Keratinocyte (primary cell): ENCODE results near the gene UBA3. TPM values are rescaled to one million over a fixed set of nuclear protein-coding genes. Genes with fewer than 3 reads are reported as not detected.

ENCODE experiments used
- DNase-seq: peaks from one replicate; pipeline ENCODE4 v3.0.0-alpha.2; 2011; ENCODE audit warnings: low read depth, missing footprints, low spot score
- FAIRE-seq: peaks from 2 replicates; lab custom pipeline; 2011; peaks lifted over from hg19 to GRCh38; lab: Jason Lieb, UNC
- H2AFZ ChIP-seq: 2 replicates; pipeline ENCODE4 v1.6.0; 2012; ENCODE audit warnings: low read length, control low read depth, inconsistent platforms; ENCODE audit not compliant: control insufficient read depth
- H3K27ac ChIP-seq: 2 replicates; pipeline ENCODE4 v1.5.1; 2011; ENCODE audit warnings: low read length; ENCODE audit not compliant: control insufficient read depth, insufficient read depth
- H3K27me3 ChIP-seq: 3 replicates; pipeline ENCODE4 v1.6.0; 2011; ENCODE audit warnings: low read length; ENCODE audit not compliant: control insufficient read depth, insufficient read depth; ENCODE audit errors: extremely low read depth
- H3K36me3 ChIP-seq, 2 experiments: 2 replicates in 1 of 2; 3 replicates in 1 of 2; pipeline ENCODE4 v1.5.1; 2011; ENCODE audit warnings: low read length in 2 of 2, mild to moderate bottlenecking in 1 of 2; ENCODE audit not compliant: control insufficient read depth in 2 of 2, insufficient read depth in 2 of 2; ENCODE audit errors: extremely low read depth in 1 of 2
- H3K4me1 ChIP-seq: 3 replicates; pipeline ENCODE4 v1.5.1; 2011; ENCODE audit warnings: low read length; ENCODE audit not compliant: control insufficient read depth, insufficient read depth; ENCODE audit errors: extremely low read depth
- H3K4me2 ChIP-seq: 3 replicates; pipeline ENCODE4 v1.6.0; 2011; ENCODE audit warnings: low read depth, low read length; ENCODE audit not compliant: control insufficient read depth, insufficient read depth; ENCODE audit errors: extremely low read depth
- H3K4me3 ChIP-seq, 3 experiments: fragments of 200-600 bp in 1 of 3; sonication (generic) in 1 of 3; 2 replicates in 2 of 3; 3 replicates in 1 of 3; pipeline ENCODE4 v1.5.1; 2011 to 2016; ENCODE audit warnings: low read length in 3 of 3, mild to moderate bottlenecking in 3 of 3, control low read depth in 2 of 3, inconsistent platforms in 1 of 3, low read depth in 1 of 3, mixed read lengths in 1 of 3, mixed run types in 1 of 3, moderate library complexity in 1 of 3; ENCODE audit not compliant: control insufficient read depth in 2 of 3, insufficient read depth in 2 of 3; ENCODE audit errors: extremely low read depth in 1 of 3
- H3K79me2 ChIP-seq: 2 replicates; pipeline ENCODE4 v1.6.0; 2012; ENCODE audit warnings: low read length; ENCODE audit not compliant: control insufficient read depth, insufficient read depth
- H3K9ac ChIP-seq: 3 replicates; pipeline ENCODE4 v1.6.0; 2011; ENCODE audit warnings: low read length; ENCODE audit not compliant: control insufficient read depth, insufficient read depth; ENCODE audit errors: extremely low read depth
- H3K9me1 ChIP-seq: 3 replicates; pipeline ENCODE4 v1.6.0; 2011; ENCODE audit warnings: low read length; ENCODE audit not compliant: control insufficient read depth, insufficient read depth; ENCODE audit errors: extremely low read depth
- H3K9me3 ChIP-seq: 2 replicates; pipeline ENCODE4 v1.5.1; 2012; ENCODE audit warnings: low read depth, low read length; ENCODE audit not compliant: control insufficient read depth
- H4K20me1 ChIP-seq: 3 replicates; pipeline ENCODE4 v1.6.0; 2011; ENCODE audit warnings: low read length; ENCODE audit not compliant: control insufficient read depth, insufficient read depth; ENCODE audit errors: extremely low read depth
- EZH2 ChIP-seq: IDR thresholded peaks from one replicate; pipeline ENCODE4 v1.6.1; 2012; ENCODE audit warnings: inconsistent platforms, mild to moderate bottlenecking, low read length, moderate library complexity
- dilution Hi-C: fragments of 300-500 bp; cut with MboI; formaldehyde crosslinking; loops from one replicate; pipeline ENCODE4 v1.7.0; 2020; ENCODE audit warnings: low sequenced_read_pairs; ENCODE audit not compliant: extremely low pct_ligation_motif_present
- polyA plus RNA-seq, 5 experiments: library from polyadenylated mRNA; depleted of rRNA in 3 of 5; stranded (reverse) in 3 of 5; stranded (forward) in 1 of 5; unstranded in 1 of 5; fragments of >200 nt; gene quantifications; 1 replicate in 1 of 5; 2 replicates in 3 of 5; 3 replicates in 1 of 5; pipeline versions ENCODE4 v1.2.1 to v1.2.3, GENCODE V29; 2011 to 2012; ENCODE audit warnings: missing spikeins in 2 of 5, low read depth in 1 of 5, low replicate concordance in 1 of 5
- TF ChIP-seq, protein P1 (sequence below), 3 experiments: IDR thresholded peaks in 1 of 3; conservative IDR thresholded peaks in 1 of 3; optimal IDR thresholded peaks in 1 of 3; 2 replicates in 2 of 3; 3 replicates in 1 of 3; pipeline versions ENCODE3 to v1.5.1; 2011; ENCODE audit warnings: low read length in 3 of 3, mild to moderate bottlenecking in 3 of 3, moderate library complexity in 2 of 3, control low read depth in 1 of 3, inconsistent platforms in 1 of 3; ENCODE audit not compliant: insufficient read depth in 2 of 3; ENCODE audit errors: extremely low read depth in 1 of 3

UBA3 gene
- polyA plus RNA-seq, 1 donor (not counting 4 experiments of a cell fraction or from before 2014, with no cell fraction given) = 125 TPM

DNA sequence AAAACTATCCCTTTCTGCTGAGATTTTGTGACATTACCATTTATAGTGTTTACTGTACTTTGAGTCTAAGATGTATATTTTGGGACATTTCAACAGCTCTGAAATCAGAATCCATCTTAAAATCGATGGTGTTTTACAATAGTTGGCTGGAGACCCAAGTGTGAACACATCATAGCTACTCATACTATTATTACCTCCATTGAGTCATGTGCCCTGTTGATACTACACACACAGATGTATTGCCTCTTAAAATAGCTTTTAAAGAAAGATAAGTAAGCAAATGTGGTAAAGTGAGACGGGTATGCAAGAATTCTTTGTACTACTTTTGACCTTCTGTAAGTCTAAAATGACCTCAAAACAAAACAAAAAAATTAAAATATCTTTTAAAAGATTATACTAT lies 35.6 kb upstream of the UBA3 start:
- no peak overlapping the region for H2AFZ ChIP-seq
- dilution Hi-C loops = no loop called here
- no peak overlapping the region for H3K27ac ChIP-seq
- H3K4me3 ChIP-seq = no peak overlapping the region
- no peaks in the 10 kb centered on the region for H3K79me2 ChIP-seq
- H3K4me2 ChIP-seq = no peak overlapping the region
- no peaks in the 10 kb centered on the region for H3K36me3 ChIP-seq
- TF ChIP-seq EZH2 = no peak
- TF ChIP-seq, protein P1, sequence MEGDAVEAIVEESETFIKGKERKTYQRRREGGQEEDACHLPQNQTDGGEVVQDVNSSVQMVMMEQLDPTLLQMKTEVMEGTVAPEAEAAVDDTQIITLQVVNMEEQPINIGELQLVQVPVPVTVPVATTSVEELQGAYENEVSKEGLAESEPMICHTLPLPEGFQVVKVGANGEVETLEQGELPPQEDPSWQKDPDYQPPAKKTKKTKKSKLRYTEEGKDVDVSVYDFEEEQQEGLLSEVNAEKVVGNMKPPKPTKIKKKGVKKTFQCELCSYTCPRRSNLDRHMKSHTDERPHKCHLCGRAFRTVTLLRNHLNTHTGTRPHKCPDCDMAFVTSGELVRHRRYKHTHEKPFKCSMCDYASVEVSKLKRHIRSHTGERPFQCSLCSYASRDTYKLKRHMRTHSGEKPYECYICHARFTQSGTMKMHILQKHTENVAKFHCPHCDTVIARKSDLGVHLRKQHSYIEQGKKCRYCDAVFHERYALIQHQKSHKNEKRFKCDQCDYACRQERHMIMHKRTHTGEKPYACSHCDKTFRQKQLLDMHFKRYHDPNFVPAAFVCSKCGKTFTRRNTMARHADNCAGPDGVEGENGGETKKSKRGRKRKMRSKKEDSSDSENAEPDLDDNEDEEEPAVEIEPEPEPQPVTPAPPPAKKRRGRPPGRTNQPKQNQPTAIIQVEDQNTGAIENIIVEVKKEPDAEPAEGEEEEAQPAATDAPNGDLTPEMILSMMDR (optimal IDR thresholded peaks at IDR 0.05 in 1 of 3, IDR thresholded peaks at IDR 0.05 in 1 of 3, conservative IDR thresholded peaks at IDR 0.05 in 1 of 3; ENCODE audit: extremely low read depth in 1 of 3, insufficient read depth in 2 of 3, low read length in 3 of 3) = no peak
- FAIRE-seq = peak; percentile 77
- H3K9me3 ChIP-seq = no peaks in the 10 kb centered on the region
- H3K9ac ChIP-seq = no peak overlapping the region
- no peaks in the 10 kb centered on the region for H3K9me1 ChIP-seq
- H4K20me1 ChIP-seq = no peaks in the 10 kb centered on the region
- H3K4me1 ChIP-seq = peaks cover 19% of the 10 kb centered on the region
- DNase-seq = peak; percentile 23
- H3K27me3 ChIP-seq = no peaks in the 10 kb centered on the region

DNA sequence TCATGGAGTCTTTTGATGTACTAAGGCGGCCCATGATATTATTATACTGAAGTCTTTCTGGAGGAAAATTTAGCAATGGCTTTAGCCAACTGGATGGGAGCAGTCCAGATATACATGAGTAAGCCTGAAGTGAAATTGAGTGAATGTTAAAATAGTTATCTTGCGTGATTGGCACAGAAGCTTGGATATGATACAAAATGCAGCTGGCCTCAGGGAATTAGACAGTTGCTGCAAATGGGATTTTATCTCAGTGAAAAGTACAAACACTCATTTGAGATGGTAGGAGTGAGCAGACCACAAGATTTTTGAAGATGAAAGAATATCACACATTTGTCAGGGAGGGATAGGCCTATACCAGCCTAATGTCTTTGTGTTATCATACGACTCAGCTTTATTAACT lies 33.4 kb upstream of the UBA3 start:
- H2AFZ ChIP-seq = no peak overlapping the region
- H3K9ac ChIP-seq = no peak overlapping the region
- no peaks in the 10 kb centered on the region for H4K20me1 ChIP-seq
- no peaks in the 10 kb centered on the region for H3K27me3 ChIP-seq
- DNase-seq (no peak), FAIRE-seq (no peak)
- H3K9me1 ChIP-seq = no peaks in the 10 kb centered on the region
- H3K4me1 ChIP-seq = peaks cover 19% of the 10 kb centered on the region
- H3K4me3 ChIP-seq = no peak overlapping the region
- H3K27ac ChIP-seq = no peak overlapping the region
- no peaks in the 10 kb centered on the region for H3K79me2 ChIP-seq
- TF ChIP-seq, protein P1 (optimal IDR thresholded peaks at IDR 0.05 in 1 of 3, IDR thresholded peaks at IDR 0.05 in 1 of 3, conservative IDR thresholded peaks at IDR 0.05 in 1 of 3; ENCODE audit: extremely low read depth in 1 of 3, insufficient read depth in 2 of 3, low read length in 3 of 3) = no peak
- TF ChIP-seq EZH2 = no peak
- H3K36me3 ChIP-seq = no peaks in the 10 kb centered on the region
- H3K4me2 ChIP-seq = no peak overlapping the region
- H3K9me3 ChIP-seq = no peaks in the 10 kb centered on the region
- dilution Hi-C loops = no loop called here
